GM12872 (cell line): Measurements from ENCODE around the gene PTTG2.

Experiments
- CTCF ChIP-seq: IDR thresholded peaks from 3 replicates; pipeline ENCODE4 v1.5.1; 2011; ENCODE audit warnings: low read depth, mild to moderate bottlenecking, low read length, moderate library complexity; ENCODE audit not compliant: insufficient read depth

PTTG2 gene

GRCh38 chr4:37981844-37982720 is 21.9 kb downstream of the PTTG2 start:
- no peak for TF ChIP-seq CTCF

DNA sequence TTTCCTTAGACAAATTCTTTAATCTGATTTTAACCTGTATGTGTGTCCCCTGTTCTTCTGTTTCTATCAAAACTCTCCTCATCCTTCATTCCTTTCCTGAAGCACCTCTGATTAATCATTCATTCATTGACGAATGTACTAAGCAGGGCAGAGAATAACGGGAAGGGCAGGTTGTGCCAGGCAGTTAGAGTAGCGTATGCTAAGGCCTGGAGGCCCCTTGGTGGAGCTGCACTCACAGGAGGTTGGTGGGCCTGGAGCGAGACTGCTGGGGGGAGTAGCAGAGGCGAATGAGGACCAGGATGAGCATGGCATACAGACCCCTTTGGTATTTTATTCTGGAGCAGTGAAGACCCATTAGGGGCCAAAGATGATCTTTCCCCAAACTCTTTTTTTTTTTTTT is 22.5 kb downstream of the PTTG2 start:
- TF ChIP-seq CTCF, result no peak

DNA sequence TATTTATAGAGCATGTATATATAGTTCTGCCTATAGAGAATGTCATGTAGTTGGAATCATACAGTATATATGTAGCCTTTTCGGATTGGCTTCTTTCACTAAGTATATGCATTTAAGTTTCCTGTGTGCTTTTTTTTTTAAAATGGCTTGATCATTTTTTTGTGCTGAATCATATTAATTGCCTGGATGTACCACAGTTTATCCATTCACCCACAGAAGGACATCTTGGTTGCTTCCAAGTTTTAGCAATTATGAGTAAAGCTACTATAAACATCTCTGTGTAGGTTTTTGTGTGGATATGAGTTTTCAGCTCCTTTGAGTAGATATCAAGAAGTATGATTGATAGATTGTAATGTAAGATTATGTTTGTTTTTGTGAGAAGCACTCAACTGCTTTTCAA is 23.8 kb downstream of the PTTG2 start:
- TF ChIP-seq CTCF, result no peak

DNA sequence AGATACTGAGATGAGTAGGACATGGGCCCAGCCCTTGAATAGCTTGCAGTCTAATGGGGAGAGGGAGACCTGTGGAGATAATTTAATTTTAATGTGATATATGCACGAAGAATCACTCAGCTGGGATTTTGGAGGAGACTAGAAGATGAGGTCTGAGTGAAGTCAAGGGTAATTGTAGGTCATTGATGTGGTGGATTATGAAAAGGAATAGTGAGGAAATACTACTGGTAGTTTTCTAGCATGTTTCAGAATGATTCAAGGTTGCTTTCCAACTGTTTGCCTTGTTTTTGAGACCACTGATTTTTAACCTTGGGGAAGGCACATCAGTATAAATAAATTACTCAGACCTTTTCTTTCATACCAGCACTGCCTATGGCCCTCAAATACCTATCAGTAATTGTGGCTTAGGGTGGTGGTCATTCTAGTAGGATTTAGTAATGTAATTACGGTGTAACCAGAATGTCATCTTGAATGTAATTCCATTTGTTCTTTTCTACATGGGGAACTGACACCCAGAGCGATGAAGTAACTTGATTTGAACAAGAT is 25.6 kb downstream of the PTTG2 start:
- no peak for TF ChIP-seq CTCF

DNA sequence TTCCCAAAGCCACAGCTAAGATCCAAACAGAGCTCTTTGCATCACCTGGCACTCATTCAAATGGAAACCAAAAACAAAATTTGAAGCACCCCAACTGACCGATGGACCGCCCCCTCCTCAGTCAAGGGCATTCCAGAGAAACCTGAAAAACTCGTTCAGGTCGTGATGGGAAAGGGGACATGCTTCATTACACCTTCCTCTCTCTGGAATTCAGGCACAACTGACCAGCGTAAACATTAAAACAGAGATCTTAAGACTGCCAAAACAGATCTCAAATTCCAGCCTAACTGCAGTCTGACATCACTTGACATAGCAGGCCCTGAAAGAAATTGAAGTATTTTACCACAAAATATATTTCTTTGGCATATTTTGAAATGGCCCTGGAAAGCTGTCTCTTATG is 28.5 kb downstream of the PTTG2 start:
- no peak for TF ChIP-seq CTCF

DNA sequence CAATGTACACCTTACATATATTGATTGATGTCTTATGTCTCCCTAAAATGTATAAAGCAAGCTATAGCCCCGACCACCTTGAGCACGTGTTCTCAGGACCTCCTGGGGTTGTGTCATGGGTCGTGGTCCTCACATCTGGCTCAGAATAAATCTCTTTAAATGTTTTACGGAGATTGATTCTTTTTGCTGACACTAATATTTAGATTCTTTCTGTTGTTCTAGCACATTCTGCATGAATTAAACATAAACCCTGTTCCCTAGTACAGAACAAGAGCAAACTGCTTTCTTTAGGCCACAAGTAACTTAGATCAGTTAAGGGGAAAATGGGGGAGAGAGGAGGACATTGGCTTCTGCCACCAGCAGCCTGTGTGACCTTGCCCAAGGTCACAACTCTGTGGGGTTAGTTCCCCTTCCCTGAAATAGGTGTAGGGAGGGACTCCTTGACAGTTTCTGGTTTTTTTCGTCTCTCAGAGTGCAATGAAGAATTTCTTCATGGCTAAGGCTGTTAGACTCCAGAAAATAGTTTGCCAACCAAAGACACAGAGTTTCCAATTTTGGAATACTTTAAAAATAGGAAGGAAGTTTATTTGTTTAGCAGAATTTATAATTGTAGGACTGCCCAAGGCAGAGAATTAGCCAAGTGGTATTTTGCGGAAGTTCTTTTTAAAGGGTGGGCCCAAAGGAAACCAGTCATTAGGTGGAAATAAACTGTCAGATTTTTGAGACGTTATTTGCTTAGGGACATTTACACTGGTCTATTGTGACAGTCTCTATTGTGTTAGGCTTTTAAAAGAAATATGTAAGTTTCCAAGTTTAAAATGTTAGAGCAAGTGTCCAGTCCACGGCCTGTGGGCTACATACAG is 29.4 kb downstream of the PTTG2 start:
- TF ChIP-seq CTCF, result no peak

DNA sequence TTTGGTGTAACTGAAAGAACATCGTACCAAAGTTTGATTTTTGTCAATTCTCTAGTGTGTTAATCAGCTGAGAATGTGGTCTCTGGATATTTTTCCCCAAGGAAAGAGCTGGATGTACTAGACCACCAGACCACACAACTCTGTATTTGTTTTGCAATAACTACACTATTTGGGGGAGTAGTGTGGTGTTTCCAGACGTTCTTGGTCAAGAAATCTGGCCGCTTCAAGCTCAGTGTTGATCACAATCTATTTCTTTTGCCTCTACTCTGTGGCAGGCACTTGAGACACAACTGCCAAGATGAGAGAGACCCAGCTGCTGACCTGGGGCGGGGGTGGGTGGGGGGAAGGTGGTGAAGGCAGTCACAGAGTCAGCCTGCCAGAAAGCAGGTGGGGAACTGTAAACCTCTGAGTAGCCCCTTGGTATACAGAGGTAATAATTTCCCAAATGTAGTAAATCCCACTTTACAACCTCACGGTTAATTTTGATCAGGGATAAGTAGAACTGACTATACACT is 30.6 kb downstream of the PTTG2 start:
- no peak for TF ChIP-seq CTCF
